NT2/D1 (cell line): ENCODE data around the gene UBE2G1.

Source experiments
- DNase-seq: peaks from one replicate; pipeline ENCODE4 v3.0.0-alpha.2; 2011; ENCODE audit warnings: low read depth, low spot score
- H3K27me3 ChIP-seq: 2 replicates; pipeline ENCODE4 v1.6.0; 2011; ENCODE audit warnings: mild to moderate bottlenecking; ENCODE audit not compliant: insufficient read length, insufficient read depth
- H3K36me3 ChIP-seq: 2 replicates; pipeline ENCODE4 v1.6.1; 2011; ENCODE audit warnings: mild to moderate bottlenecking, low read length, mixed read lengths; ENCODE audit not compliant: insufficient read depth, insufficient read length
- H3K4me1 ChIP-seq: 2 replicates; pipeline ENCODE4 v1.5.1; 2011; ENCODE audit not compliant: insufficient read depth, insufficient read length
- H3K4me3 ChIP-seq: 2 replicates; pipeline ENCODE4 v1.5.1; 2011; ENCODE audit warnings: low read depth; ENCODE audit not compliant: insufficient read length
- H3K9ac ChIP-seq: 2 replicates; pipeline ENCODE4 v1.6.0; 2011; ENCODE audit warnings: low read depth; ENCODE audit not compliant: insufficient read length
- H3K9me3 ChIP-seq: 2 replicates; pipeline ENCODE4 v1.5.1; 2011; ENCODE audit warnings: mild to moderate bottlenecking, low read length; ENCODE audit not compliant: insufficient read depth
- SUZ12 ChIP-seq: IDR thresholded peaks from 2 replicates; pipeline ENCODE4 v1.6.1; 2011; ENCODE audit not compliant: insufficient read length, insufficient read depth; ENCODE audit errors: extremely low read depth
- YY1 ChIP-seq: IDR thresholded peaks from 2 replicates; pipeline ENCODE4 v1.6.1; 2011; ENCODE audit not compliant: insufficient read length, insufficient read depth
- ZNF274 ChIP-seq: IDR thresholded peaks from 2 replicates; pipeline ENCODE4 v1.6.1; 2011; ENCODE audit warnings: mild to moderate bottlenecking, low read depth, low read length

UBE2G1 gene

GRCh38 chr17:4310354-4311060, 56.0 kb downstream of the UBE2G1 start:
- peaks cover 16% of the 10 kb centered on the region for H3K36me3 ChIP-seq

GRCh38 chr17:4309897-4310296, 56.6 kb downstream of the UBE2G1 start:
- no peak overlapping the region for H3K9ac ChIP-seq
- DNase-seq, result no peak
- peaks cover 28% of the 10 kb centered on the region; the same call in 1 of the 2 replicates for H3K9me3 ChIP-seq
- no peak for TF ChIP-seq YY1
- no peak for TF ChIP-seq ZNF274
- TF ChIP-seq SUZ12, result no peak
- H3K4me3 ChIP-seq, result no peak overlapping the region
- peaks cover 19% of the 10 kb centered on the region for H3K36me3 ChIP-seq
- peaks cover 3% of the 10 kb centered on the region for H3K4me1 ChIP-seq
- no peaks in the 10 kb centered on the region for H3K27me3 ChIP-seq

More at GRCh38 chr17:4310354-4311060, 56.0 kb downstream of the UBE2G1 start:
- Histone ChIP-seq H3K9me3 (peaks cover 28% of the 10 kb centered on the region; the same call in 1 of the 2 replicates), H3K4me3 (no peak overlapping the region), H3K9ac (no peak overlapping the region), H3K4me1 (peaks cover 3% of the 10 kb centered on the region), H3K27me3 (no peaks in the 10 kb centered on the region)
- DNase-seq, result no peak
- TF ChIP-seq YY1 (no peak), SUZ12 (no peak), ZNF274 (no peak)

GRCh38 chr17:4307179-4307930, 59.1 kb downstream of the UBE2G1 start:
- H3K9ac ChIP-seq, result no peak overlapping the region
- no peak overlapping the region for H3K4me3 ChIP-seq
- H3K27me3 ChIP-seq, result no peaks in the 10 kb centered on the region
- DNase-seq, result peak; percentile 28
- peaks cover 34% of the 10 kb centered on the region for H3K36me3 ChIP-seq
- H3K4me1 ChIP-seq, result peaks cover 3% of the 10 kb centered on the region
- TF ChIP-seq ZNF274 (no peak), SUZ12 (no peak), YY1 (no peak)
- H3K9me3 ChIP-seq, result peaks cover 28% of the 10 kb centered on the region; the same call in 1 of the 2 replicates

- Histone ChIP-seq H3K27me3 (no peaks in the 10 kb centered on the region), H3K36me3 (peaks cover 40% of the 10 kb centered on the region), H3K4me3 (no peak overlapping the region), H3K4me1 (peaks cover 3% of the 10 kb centered on the region), H3K9ac (no peak overlapping the region), H3K9me3 (peaks cover 10% of the 10 kb centered on the region; the same call in 1 of the 2 replicates)
- DNase-seq, result no peak
- TF ChIP-seq YY1 (no peak), ZNF274 (no peak), SUZ12 (no peak)
These were observed 61.3 kb downstream of the UBE2G1 start for GRCh38 chr17:4305224-4305623.

DNA sequence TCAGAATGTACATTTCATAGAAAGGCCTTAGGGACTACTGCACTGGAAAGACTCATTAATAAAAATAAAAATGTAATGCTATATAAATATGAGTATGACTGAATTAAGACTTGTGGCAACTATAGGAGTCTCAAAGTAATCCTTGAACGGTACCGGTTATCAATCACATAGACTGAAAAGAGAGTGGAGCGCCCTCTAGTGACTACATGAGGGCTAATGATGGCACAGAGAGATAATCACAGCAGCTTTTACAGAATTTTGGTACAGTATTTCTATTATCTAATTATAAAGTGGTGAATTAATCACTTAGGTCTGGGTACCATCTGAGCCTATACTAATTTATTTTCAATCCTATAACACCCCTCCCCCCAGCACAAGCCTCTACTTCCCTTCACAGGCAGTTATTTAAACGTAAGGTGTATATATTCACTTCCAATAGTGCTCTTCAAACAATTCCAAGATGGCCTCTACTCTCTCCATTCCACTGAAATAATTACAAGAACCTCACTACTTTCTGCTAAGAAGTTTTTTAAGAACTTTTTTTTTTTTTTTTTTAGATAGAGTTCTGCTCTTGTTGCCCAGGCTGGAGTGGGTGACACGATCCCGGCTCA, 62.0 kb downstream of the UBE2G1 start:
- Histone ChIP-seq H3K27me3 (no peaks in the 10 kb centered on the region), H3K4me3 (no peak overlapping the region), H3K9me3 (0 out of 2 replicates have a peak, but pooled peaks cover 3% of the 10 kb centered on the region), H3K36me3 (peaks cover 40% of the 10 kb centered on the region), H3K9ac (no peak overlapping the region), H3K4me1 (peaks cover 3% of the 10 kb centered on the region)
- DNase-seq, result no peak
- TF ChIP-seq YY1 (no peak), ZNF274 (no peak)

DNA sequence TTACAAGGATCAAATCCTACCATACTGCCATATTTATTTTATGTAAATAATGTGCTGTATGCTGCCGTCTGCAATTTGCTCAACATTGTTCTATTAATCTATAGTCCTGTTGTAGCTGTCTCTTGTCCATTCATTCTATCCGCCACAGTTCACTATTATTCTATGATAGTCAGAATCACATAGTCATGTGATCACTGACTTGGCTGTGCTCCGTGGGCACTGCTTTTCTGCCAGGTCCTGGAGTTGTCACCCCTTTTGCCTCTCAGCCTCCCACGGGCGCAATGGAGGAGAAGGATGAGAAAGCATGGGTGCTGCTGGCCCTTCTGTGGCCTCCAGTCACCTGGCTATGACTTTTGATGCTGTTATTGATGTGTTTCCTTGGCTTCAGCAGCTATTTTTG, 65.4 kb downstream of the UBE2G1 start:
- no peak for DNase-seq
- TF ChIP-seq SUZ12 (no peak), YY1 (no peak), ZNF274 (no peak)
- no peaks in the 10 kb centered on the region for H3K9me3 ChIP-seq
- H3K4me3 ChIP-seq, result no peak overlapping the region
- peaks cover 30% of the 10 kb centered on the region for H3K36me3 ChIP-seq
- H3K4me1 ChIP-seq, result no peaks in the 10 kb centered on the region
- H3K9ac ChIP-seq, result no peak overlapping the region
- no peaks in the 10 kb centered on the region for H3K27me3 ChIP-seq

GRCh38 chr17:4297351-4297750, 69.1 kb downstream of the UBE2G1 start:
- H3K27me3 ChIP-seq, result no peaks in the 10 kb centered on the region
- H3K4me3 ChIP-seq, result no peak overlapping the region
- H3K9me3 ChIP-seq, result no peaks in the 10 kb centered on the region
- peaks cover 22% of the 10 kb centered on the region for H3K36me3 ChIP-seq
- DNase-seq, result no peak
- no peaks in the 10 kb centered on the region for H3K4me1 ChIP-seq
- H3K9ac ChIP-seq, result no peak overlapping the region
- no peak for TF ChIP-seq ZNF274
- TF ChIP-seq YY1, result no peak
- TF ChIP-seq SUZ12, result no peak
